Activated T-cell treated with anti-CD3 and anti-CD28 coated beads, Interleukin-2, amount 50 U/mL, for 48 hours (primary cell): ENCODE results near the gene TMEM156.

Source experiments
- DNase-seq, 2 experiments: peaks; one replicate each; pipeline ENCODE4 v3.0.0-alpha.2; 2020

The TMEM156 gene

GRCh38 chr4:38920677-38921076 is 111.5 kb downstream of the TMEM156 start:
- no peak for DNase-seq

GRCh38 chr4:38920186-38920585 is 112.0 kb downstream of the TMEM156 start:
- DNase-seq = no peak

GRCh38 chr4:38919494-38919893 is 112.7 kb downstream of the TMEM156 start:
- no peak for DNase-seq

GRCh38 chr4:38917481-38918025 is 114.7 kb downstream of the TMEM156 start:
- no peak for DNase-seq
